ENCODE measurements around the gene CDH12. TPM values are rescaled to one million over a fixed set of nuclear protein-coding genes. Genes with fewer than 3 reads are reported as not detected.

Gene CDH12
- total RNA-seq, 2 donors from 2014 or later, result 0.90 to 1.9 TPM

- Histone ChIP-seq H3K27me3 (ENCODE audit: control insufficient read depth, insufficient read depth, low read length, poor library complexity, severe bottlenecking) (no peaks in the 10 kb centered on the region), H3K4me3 (ENCODE audit: low read length) (no peak overlapping the region), H3K36me3 (ENCODE audit: control insufficient read depth, insufficient read depth, low read length) (no peaks in the 10 kb centered on the region), H3K9ac (ENCODE audit: extremely low read depth, low read length, poor library complexity, severe bottlenecking) (no peak overlapping the region), H3K9me3 (ENCODE audit: control insufficient read depth, low read length) (no peaks in the 10 kb centered on the region), H3K4me1 (ENCODE audit: control insufficient read depth, insufficient read depth, low read length) (no peaks in the 10 kb centered on the region), H3K27ac (ENCODE audit: low read depth, low read length) (no peak overlapping the region)
- H3K27ac Mint-ChIP-seq, result no peak overlapping the region
- H3K9me3 Mint-ChIP-seq, result no peaks in the 10 kb centered on the region
- H3K4me3 Mint-ChIP-seq, result no peak overlapping the region
- no peaks in the 10 kb centered on the region for H3K27me3 Mint-ChIP-seq (ENCODE audit: insufficient read depth)
- H3K4me1 Mint-ChIP-seq, result no peaks in the 10 kb centered on the region
- no peaks in the 10 kb centered on the region for H3K36me3 Mint-ChIP-seq (ENCODE audit: low read depth)
- TF ChIP-seq, protein P1, sequence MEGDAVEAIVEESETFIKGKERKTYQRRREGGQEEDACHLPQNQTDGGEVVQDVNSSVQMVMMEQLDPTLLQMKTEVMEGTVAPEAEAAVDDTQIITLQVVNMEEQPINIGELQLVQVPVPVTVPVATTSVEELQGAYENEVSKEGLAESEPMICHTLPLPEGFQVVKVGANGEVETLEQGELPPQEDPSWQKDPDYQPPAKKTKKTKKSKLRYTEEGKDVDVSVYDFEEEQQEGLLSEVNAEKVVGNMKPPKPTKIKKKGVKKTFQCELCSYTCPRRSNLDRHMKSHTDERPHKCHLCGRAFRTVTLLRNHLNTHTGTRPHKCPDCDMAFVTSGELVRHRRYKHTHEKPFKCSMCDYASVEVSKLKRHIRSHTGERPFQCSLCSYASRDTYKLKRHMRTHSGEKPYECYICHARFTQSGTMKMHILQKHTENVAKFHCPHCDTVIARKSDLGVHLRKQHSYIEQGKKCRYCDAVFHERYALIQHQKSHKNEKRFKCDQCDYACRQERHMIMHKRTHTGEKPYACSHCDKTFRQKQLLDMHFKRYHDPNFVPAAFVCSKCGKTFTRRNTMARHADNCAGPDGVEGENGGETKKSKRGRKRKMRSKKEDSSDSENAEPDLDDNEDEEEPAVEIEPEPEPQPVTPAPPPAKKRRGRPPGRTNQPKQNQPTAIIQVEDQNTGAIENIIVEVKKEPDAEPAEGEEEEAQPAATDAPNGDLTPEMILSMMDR (conservative IDR thresholded peaks at IDR 0.05), result no peak
- DNase-seq, result no peak
- whole genome bisulfite sequencing, 2 experiments (ENCODE audit: insufficient coverage in 1 of 2, insufficient read length in 1 of 2), result 90 to 100% methylated on average over 2 of the region's 2 CpGs
Observed at GRCh38 chr5:22306011-22306410, 547.1 kb downstream of the CDH12 start.

DNA sequence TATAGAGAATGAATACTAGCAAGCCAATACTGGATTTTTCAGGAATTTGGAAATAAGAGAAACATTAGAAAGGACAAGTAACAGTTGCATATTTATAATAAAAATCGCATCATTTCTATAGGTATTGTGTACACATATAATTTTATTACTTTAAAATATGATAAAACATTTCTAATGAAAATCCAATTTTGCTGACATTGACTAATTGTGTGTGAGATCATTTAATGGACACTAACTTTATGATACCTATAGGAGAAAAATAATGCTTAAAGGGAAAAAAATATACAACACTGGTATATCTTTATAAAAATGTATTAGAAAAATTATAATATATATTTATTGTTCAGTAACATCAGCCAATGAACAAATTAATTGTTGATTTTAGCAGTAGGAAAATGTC is 557.3 kb downstream of the CDH12 start:
- Mint-ChIP-seq H3K4me1 (no peaks in the 10 kb centered on the region), H3K27me3 (ENCODE audit: insufficient read depth) (no peaks in the 10 kb centered on the region), H3K36me3 (ENCODE audit: low read depth) (peaks cover 6% of the 10 kb centered on the region), H3K9me3 (peaks cover 32% of the 10 kb centered on the region), H3K27ac (no peak overlapping the region), H3K4me3 (no peak overlapping the region)
- no peak overlapping the region for H3K9ac ChIP-seq (ENCODE audit: extremely low read depth, low read length, poor library complexity, severe bottlenecking)
- H3K9me3 ChIP-seq (ENCODE audit: control insufficient read depth, low read length), result peaks cover 21% of the 10 kb centered on the region
- no peak overlapping the region for H3K27ac ChIP-seq (ENCODE audit: low read depth, low read length)
- no peak overlapping the region for H3K4me3 ChIP-seq (ENCODE audit: low read length)
- no CpG with 5 or more reads among the region's 1 CpG for WGBS, 2 experiments (ENCODE audit: insufficient coverage in 1 of 2, insufficient read length in 1 of 2)
- H3K27me3 ChIP-seq (ENCODE audit: control insufficient read depth, insufficient read depth, low read length, poor library complexity, severe bottlenecking), result no peaks in the 10 kb centered on the region
- TF ChIP-seq, protein P1 (conservative IDR thresholded peaks at IDR 0.05), result no peak
- H3K36me3 ChIP-seq (ENCODE audit: control insufficient read depth, insufficient read depth, low read length), result no peaks in the 10 kb centered on the region
- DNase-seq, result no peak
- no peaks in the 10 kb centered on the region for H3K4me1 ChIP-seq (ENCODE audit: control insufficient read depth, insufficient read depth, low read length)

- no peak for DNase-seq
- Histone ChIP-seq H3K4me1 (ENCODE audit: control insufficient read depth, insufficient read depth, low read length) (no peaks in the 10 kb centered on the region), H3K27ac (ENCODE audit: low read depth, low read length) (no peak overlapping the region), H3K4me3 (ENCODE audit: low read length) (no peak overlapping the region), H3K36me3 (ENCODE audit: control insufficient read depth, insufficient read depth, low read length) (no peaks in the 10 kb centered on the region), H3K9me3 (ENCODE audit: control insufficient read depth, low read length) (peaks cover 21% of the 10 kb centered on the region), H3K9ac (ENCODE audit: extremely low read depth, low read length, poor library complexity, severe bottlenecking) (no peak overlapping the region), H3K27me3 (ENCODE audit: control insufficient read depth, insufficient read depth, low read length, poor library complexity, severe bottlenecking) (no peaks in the 10 kb centered on the region)
- Mint-ChIP-seq H3K9me3 (peaks cover 32% of the 10 kb centered on the region), H3K4me1 (no peaks in the 10 kb centered on the region), H3K27me3 (ENCODE audit: insufficient read depth) (no peaks in the 10 kb centered on the region), H3K36me3 (ENCODE audit: low read depth) (peaks cover 6% of the 10 kb centered on the region), H3K4me3 (no peak overlapping the region), H3K27ac (no peak overlapping the region)
- 92 to 100% methylated on average over 3 of the region's 3 CpGs for WGBS, 2 experiments (ENCODE audit: insufficient coverage in 1 of 2, insufficient read length in 1 of 2)
- TF ChIP-seq, protein P1 (conservative IDR thresholded peaks at IDR 0.05), result no peak
Observed at GRCh38 chr5:22293147-22293546, 560.0 kb downstream of the CDH12 start.

Data from endodermal cell (in vitro differentiated cells).